Subcutaneous adipose tissue (tissue), 4 donors: ENCODE results near the gene EPHA3. TPM values are rescaled to one million over a fixed set of nuclear protein-coding genes. Genes with fewer than 3 reads are reported as not detected.

Experiments
- total RNA-seq, 4 donors: library from RNA; depleted of rRNA; stranded (reverse); fragments of >200 nt; gene quantifications; one replicate each; pipeline ENCODE4 v1.1.0, GENCODE V29; 2016
- TF ChIP-seq, protein P1 (sequence below): fragments of 450-650 bp; IDR thresholded peaks from one replicate; pipeline ENCODE4 v1.5.1; 2016; ENCODE audit warnings: low read depth, mild to moderate bottlenecking, control low read depth, antibody characterized with exemption, moderate library complexity

The EPHA3 gene
- total RNA-seq, 4 donors from 2014 or later: 5.6 to 7.2 (median 6.1) TPM

DNA sequence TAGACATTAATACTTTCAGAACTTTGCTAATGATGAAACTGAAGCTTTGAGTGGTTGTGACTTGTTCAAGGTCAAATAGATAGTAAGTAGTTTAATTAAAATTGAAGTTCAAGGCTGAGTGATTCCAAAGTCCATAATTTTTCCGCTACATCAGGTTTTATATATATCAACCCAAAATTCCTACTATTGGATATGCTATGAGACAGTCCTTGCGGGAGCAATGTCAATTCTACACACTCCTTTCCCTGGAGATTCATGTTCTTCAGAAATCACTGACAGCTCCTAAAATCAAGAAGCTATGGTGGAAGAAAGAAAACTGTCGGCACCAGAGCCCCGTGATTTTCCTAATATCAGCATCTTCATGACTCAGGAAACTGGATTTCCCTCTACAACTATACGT is 167.6 kb downstream of the EPHA3 start:
- TF ChIP-seq, protein P1, sequence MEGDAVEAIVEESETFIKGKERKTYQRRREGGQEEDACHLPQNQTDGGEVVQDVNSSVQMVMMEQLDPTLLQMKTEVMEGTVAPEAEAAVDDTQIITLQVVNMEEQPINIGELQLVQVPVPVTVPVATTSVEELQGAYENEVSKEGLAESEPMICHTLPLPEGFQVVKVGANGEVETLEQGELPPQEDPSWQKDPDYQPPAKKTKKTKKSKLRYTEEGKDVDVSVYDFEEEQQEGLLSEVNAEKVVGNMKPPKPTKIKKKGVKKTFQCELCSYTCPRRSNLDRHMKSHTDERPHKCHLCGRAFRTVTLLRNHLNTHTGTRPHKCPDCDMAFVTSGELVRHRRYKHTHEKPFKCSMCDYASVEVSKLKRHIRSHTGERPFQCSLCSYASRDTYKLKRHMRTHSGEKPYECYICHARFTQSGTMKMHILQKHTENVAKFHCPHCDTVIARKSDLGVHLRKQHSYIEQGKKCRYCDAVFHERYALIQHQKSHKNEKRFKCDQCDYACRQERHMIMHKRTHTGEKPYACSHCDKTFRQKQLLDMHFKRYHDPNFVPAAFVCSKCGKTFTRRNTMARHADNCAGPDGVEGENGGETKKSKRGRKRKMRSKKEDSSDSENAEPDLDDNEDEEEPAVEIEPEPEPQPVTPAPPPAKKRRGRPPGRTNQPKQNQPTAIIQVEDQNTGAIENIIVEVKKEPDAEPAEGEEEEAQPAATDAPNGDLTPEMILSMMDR: no peak

DNA sequence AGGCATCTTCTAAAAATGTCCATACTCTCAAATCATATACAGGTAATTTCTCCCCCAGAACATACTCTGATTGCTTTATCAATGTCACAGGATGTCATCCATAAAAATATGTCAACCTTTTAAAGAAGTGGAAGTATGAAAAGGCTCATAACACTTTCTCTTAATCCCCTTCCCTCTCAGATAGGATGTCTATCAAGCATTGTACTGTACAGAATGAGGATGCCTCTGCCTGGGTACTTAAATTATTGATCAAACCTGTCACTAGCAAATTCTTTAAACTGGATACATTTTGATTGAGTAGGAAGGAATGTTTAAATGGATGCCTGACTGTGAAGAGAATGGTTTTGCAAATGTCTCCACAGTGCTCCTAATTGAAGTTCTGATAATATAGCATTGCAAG is 168.7 kb downstream of the EPHA3 start:
- TF ChIP-seq, protein P1: no peak

DNA sequence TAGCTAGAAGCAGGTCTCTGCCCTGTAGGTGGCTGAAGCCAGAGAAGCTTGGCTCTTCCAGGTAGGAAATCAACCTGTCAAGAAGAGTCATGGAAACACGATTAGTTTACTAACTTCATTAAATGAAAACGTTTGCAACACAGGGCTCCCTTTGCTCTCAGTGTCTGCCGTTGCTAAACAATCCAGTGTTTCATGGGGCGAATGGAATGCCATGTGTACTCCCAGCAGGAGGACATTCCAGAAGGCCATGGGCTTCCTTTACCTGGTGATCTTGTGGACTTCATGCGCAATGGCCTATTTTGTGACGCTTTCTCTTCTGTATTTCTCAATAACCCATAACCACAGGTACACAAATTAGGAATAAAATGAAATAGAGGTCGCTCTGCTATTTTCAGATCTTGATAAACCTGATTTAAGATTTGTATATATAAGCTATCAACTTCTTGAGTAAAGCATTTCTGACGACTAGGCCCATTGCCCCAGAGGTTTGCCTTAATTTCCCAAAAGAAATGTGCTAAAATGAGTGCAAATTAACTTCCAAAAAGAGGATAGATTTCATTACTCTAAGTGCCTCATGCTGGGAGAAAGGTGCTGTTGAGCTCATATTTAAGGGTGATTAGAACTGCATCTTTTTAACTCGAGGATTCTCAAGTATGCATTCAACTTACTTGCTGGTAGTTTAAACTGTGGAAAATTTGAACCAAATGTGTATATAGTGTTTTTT is 171.0 kb downstream of the EPHA3 start:
- TF ChIP-seq, protein P1: no peak

DNA sequence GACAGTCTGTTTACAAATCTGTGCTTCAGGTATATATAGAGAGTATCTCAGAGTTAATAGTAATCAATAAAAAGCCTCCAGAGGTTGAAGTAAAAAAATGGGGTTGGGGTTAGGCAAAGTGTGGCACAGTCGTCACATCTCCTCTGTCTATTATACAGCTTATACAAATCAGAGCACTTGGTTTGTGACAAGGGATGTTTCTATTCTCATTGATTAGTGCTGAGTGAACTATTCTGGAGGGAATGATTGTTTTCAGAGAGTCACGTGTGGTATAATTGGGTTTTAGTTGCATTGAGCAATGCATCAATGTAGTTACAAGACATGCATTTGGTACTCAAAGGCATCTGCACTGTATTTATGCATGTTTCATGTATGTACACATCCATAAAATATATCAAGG is 172.9 kb downstream of the EPHA3 start:
- TF ChIP-seq, protein P1: no peak

DNA sequence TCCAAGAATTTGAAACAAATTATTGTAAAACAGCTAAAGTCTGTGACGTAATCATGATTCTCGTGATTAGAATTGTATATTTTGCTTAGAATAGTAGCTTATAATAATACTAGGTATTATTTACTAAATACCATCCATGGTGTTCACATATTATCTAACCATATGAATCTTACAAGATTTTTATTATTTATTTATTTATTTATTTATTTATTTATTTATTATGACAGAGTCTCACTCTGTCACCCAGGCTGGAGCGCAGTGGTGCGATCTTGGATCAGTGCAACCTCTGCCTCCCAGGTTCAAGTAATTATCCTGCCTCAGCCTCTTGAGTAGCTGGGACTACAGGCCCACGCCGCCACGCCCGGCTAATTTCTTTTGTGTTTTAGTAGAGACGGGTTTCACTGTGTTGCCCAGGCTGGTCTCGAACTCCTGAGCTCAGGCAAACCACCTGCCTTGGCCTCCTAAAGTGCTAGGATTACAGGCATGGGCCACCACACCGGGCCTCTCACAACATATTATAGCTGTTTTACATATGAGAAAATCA is 173.5 kb downstream of the EPHA3 start:
- TF ChIP-seq, protein P1: no peak

DNA sequence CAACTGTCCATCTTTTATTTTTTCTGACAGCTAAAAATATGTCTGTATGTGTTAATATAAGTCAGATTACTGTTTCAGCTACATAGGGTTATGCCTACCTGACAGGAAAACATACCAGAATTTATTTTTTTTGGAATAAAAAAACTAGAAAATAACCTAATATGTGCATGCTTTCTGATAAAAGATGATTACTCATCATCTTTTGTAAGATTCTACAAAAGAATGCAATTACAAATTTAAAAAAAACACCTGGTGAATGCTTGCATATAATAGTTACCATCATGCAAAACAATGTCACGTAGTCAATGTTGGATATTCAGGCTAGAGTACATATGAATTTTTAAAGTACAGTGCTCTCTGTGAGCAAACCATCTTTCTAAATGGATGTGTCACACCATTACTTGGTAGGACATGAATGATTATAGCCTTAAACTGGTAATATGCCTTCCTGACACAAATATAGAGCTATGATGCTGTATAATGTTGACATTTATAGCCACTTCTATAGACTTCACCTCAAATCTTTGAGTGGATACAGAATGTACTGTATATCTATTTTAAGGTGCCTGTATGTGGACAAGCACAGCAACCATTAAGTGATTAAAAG is 180.6 kb downstream of the EPHA3 start:
- TF ChIP-seq, protein P1: no peak

DNA sequence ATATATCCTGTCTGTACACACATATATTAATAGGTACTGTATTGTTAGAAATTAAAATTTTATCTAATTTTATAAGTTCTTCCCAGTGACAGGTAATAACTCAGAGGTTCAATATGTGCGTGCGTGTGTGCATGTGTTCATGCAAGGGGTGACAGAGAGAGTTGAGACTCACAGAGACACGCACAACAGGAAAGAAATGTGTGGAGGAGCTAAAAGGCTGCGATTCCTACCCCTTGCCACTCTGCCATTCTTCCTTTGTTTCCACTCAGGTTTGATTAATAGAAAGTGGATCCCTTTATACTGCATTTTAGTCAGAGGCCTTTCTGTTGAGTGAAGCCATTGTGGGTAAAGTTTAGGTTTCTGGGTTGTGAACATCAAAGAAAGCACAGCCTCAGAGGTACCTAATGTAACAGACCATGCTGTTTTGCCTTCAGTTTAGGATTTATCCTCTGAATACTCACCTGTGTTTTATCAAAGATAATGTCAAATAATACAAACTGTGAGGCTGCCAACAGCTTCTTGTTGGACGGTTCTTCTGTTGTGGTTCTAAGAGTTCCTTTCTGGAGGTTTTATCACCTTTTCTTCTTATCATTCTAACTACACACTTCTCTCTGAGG is 182.3 kb downstream of the EPHA3 start:
- TF ChIP-seq, protein P1: no peak
